Esophagus squamous epithelium (tissue), 4 donors: Measurements from ENCODE around the gene CADM2.

Experiments used
- CTCF ChIP-seq, 6 experiments: fragments of 450-650 bp in 4 of 6; fragments of 200-600 bp in 2 of 6; sonication (generic) in 2 of 6; IDR thresholded peaks; one replicate each; pipeline ENCODE4 v1.5.1; 2016 to 2019; ENCODE audit warnings: antibody characterized with exemption in 6 of 6, mild to moderate bottlenecking in 4 of 6, moderate library complexity in 4 of 6
- POLR2A ChIP-seq, 4 donors: fragments of 450-650 bp; IDR thresholded peaks; one replicate each; pipeline ENCODE4 v1.6.1; 2017; ENCODE audit warnings: antibody characterized with exemption in 4 of 4, mild to moderate bottlenecking in 4 of 4, moderate library complexity in 3 of 4

GRCh38 chr3:85801955-85802354, 843.2 kb downstream of the CADM2 start:
- TF ChIP-seq POLR2A (IDR thresholded peaks at IDR 0.05) (no peak), CTCF (IDR thresholded peaks at IDR 0.05) (no peak)
